ENCODE results near the gene INHBA.

Gene INHBA

GRCh38 chr7:41702635-41703371 lies at the start of gene INHBA:
Gene INHBA, minus strand, starts transcription at chr7:41703090. Its CDS starts 2,716 bp downstream, at chr7:41700374.
- no peak for DNase-seq

GRCh38 chr7:41752615-41753014 lies 49.7 kb upstream of the INHBA start:
- no peak for DNase-seq

- no peak for DNase-seq
These were observed 48.0 kb upstream of the INHBA start for GRCh38 chr7:41750661-41751540.

- no peak for DNase-seq
These were observed 45.1 kb upstream of the INHBA start for GRCh38 chr7:41747961-41748360.

GRCh38 chr7:41745451-41745850 lies 42.6 kb upstream of the INHBA start:
- no peak for DNase-seq

- no peak for DNase-seq
These were observed 41.3 kb upstream of the INHBA start for GRCh38 chr7:41744161-41744560.

GRCh38 chr7:41742401-41743020 lies 39.6 kb upstream of the INHBA start:
- DNase-seq, result no peak

GRCh38 chr7:41738806-41739205 lies 35.9 kb upstream of the INHBA start:
- DNase-seq, result no peak

- no peak for DNase-seq
These were observed 35.4 kb upstream of the INHBA start for GRCh38 chr7:41738336-41738735.

GRCh38 chr7:41735206-41735605 lies 32.3 kb upstream of the INHBA start:
- no peak for DNase-seq

- DNase-seq, result no peak
These were observed 30.0 kb upstream of the INHBA start for GRCh38 chr7:41732843-41733306.

- no peak for DNase-seq
These were observed 29.5 kb upstream of the INHBA start for GRCh38 chr7:41732436-41732785.

- no peak for DNase-seq
These were observed 28.9 kb upstream of the INHBA start for GRCh38 chr7:41731493-41732435.

GRCh38 chr7:41730668-41731067 lies 27.8 kb upstream of the INHBA start:
- DNase-seq, result no peak

- DNase-seq, result no peak
These were observed 27.3 kb upstream of the INHBA start for GRCh38 chr7:41730161-41730560.

GRCh38 chr7:41729059-41729458 lies 26.2 kb upstream of the INHBA start:
- DNase-seq, result no peak

- no peak for DNase-seq
These were observed 22.1 kb upstream of the INHBA start for GRCh38 chr7:41725013-41725412.

- no peak for DNase-seq
These were observed 18.0 kb upstream of the INHBA start for GRCh38 chr7:41720886-41721285.

GRCh38 chr7:41720046-41720445 lies 17.2 kb upstream of the INHBA start:
- no peak for DNase-seq

- DNase-seq, result no peak
These were observed 13.8 kb upstream of the INHBA start for GRCh38 chr7:41716691-41717090.

- no peak for DNase-seq
These were observed 12.1 kb upstream of the INHBA start for GRCh38 chr7:41715000-41715399.

- no peak for DNase-seq
These were observed 8.6 kb upstream of the INHBA start for GRCh38 chr7:41711283-41712064.
